WI38 (cell line): Measurements from ENCODE around the gene PLEK2.

ENCODE experiments used
- H3K4me3 ChIP-seq: 2 replicates; pipeline ENCODE4 v1.5.1; 2011; ENCODE audit warnings: low read depth, mild to moderate bottlenecking, control low read depth, low read length
- TF ChIP-seq, protein P1 (sequence below): IDR thresholded peaks from 2 replicates; pipeline ENCODE4 v1.5.1; 2012; ENCODE audit warnings: low read depth, mild to moderate bottlenecking, control low read depth, low read length

Gene PLEK2

DNA sequence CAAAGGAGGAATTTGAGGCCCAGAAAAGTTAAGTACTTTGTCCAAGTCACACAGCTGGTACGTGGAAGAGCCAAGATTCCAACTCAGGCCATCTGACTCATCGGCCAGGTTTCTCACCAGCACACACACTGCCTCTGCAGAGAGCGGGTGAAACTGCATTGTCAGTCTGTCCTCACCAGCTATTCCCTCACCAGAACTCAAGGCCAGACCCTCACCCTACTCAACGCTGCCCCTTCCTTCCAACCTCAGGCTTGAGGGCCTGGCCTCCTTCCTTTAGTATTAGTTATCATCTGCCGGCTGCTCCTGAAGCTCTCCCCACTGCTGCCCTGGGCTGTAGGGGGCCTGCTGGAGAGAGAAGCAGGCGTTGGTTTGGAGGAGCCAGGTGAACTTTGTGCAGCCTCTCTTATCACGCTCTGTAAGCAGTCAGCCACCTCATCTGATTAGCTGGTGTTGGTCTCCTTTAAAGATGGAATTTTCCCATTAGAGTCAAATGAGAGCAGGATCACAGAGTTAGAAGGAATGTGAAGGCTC, 16.6 kb upstream of the PLEK2 start:
- TF ChIP-seq, protein P1, sequence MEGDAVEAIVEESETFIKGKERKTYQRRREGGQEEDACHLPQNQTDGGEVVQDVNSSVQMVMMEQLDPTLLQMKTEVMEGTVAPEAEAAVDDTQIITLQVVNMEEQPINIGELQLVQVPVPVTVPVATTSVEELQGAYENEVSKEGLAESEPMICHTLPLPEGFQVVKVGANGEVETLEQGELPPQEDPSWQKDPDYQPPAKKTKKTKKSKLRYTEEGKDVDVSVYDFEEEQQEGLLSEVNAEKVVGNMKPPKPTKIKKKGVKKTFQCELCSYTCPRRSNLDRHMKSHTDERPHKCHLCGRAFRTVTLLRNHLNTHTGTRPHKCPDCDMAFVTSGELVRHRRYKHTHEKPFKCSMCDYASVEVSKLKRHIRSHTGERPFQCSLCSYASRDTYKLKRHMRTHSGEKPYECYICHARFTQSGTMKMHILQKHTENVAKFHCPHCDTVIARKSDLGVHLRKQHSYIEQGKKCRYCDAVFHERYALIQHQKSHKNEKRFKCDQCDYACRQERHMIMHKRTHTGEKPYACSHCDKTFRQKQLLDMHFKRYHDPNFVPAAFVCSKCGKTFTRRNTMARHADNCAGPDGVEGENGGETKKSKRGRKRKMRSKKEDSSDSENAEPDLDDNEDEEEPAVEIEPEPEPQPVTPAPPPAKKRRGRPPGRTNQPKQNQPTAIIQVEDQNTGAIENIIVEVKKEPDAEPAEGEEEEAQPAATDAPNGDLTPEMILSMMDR = no peak

DNA sequence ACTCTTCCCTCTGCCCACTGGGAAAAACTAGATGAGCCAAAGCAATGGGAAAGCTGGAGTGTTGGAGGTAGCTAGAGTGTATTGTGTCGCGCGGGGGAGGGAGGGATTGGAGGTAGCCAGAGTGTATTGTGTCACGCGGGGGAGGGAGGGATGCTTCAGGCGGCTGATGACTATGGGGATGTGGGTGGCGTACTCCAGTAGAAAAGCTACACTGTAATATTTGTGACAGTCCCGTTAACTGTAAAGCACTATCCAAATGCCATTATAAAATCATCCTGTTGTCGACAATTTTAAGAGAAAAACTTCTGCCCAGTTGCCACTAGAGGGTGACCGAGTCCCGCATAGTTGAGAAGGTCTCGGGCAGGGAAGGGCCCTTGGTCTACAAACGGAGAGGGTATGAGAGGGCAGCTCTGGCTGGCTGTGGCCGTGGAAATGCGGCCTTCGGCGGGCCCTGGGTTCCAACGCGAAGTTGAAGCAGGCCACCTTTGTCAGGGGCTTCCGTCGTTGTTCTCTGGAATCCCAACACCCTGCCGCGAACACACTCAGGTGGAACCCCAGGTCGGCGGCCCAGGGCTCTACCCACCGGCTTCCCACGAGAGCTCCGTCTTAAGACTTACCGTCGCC, 15.1 kb upstream of the PLEK2 start:
- H3K4me3 ChIP-seq = no peak overlapping the region
- TF ChIP-seq, protein P1 = peak; percentile 79

More for the DNA sequence above, 16.6 kb upstream of the PLEK2 start:
- H3K4me3 ChIP-seq = no peak overlapping the region

DNA sequence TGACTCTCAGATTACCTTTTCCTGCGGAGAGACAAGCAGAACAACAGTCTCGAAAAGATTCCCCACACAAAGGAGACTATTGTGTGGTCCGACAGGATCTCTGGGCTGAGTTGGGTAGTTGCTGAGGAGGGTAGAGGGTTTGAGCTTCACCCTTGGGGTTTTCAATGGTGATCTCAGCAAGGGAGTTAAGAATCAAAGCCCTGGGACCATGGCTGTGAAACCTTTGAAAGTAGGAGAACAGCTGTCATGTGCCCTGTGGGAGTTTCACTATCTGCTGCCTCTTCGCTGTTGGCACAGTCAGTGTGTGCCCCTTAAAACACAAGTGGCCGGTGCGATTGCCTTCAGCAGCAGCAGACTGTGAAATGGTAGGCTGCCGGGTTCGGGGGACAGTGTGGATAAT, 14.2 kb upstream of the PLEK2 start:
- no peak overlapping the region for H3K4me3 ChIP-seq
- TF ChIP-seq, protein P1 = no peak

DNA sequence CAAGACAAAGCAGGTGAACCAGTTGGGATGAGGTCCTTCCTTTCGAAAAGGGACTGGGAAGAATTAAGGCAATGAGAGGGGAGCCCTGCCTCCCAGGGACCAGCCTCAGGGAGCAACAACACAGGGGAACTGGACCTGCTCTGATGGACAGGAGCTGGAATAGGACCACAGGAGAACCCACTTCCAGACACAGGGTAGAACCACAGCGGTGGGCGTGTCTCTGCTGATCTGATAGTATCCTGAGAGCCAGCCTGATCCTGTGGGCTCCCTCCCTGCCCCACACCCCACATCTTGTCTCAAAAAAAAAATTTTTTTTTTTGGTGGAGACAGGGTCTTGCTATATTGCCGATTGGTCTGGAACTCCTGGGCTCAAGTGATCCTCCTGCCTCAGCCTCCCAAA, 13.6 kb upstream of the PLEK2 start:
- TF ChIP-seq, protein P1 = no peak

DNA sequence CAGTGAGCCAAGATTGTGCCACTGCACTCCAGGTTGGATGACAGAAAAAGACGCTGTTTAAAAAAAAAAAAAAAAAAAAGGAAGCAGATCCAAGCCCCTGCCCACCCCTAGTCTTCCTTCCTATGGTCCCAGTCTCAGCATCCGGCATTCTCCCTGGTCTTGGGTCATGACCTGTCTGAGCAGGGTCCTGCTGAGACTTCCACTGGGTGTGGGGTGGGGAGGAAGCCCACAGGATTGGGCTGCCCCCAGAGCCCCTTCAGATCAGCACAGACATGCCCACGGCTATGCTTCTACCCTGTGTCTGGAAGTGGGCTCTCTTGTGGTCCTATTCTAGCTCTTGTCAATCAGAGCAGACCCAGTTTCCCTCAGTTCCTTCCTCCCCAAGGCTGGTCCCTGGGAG, 12.6 kb upstream of the PLEK2 start:
- TF ChIP-seq, protein P1 = no peak
- no peak overlapping the region for H3K4me3 ChIP-seq

More for the DNA sequence above, 13.6 kb upstream of the PLEK2 start:
- H3K4me3 ChIP-seq = no peak overlapping the region

DNA sequence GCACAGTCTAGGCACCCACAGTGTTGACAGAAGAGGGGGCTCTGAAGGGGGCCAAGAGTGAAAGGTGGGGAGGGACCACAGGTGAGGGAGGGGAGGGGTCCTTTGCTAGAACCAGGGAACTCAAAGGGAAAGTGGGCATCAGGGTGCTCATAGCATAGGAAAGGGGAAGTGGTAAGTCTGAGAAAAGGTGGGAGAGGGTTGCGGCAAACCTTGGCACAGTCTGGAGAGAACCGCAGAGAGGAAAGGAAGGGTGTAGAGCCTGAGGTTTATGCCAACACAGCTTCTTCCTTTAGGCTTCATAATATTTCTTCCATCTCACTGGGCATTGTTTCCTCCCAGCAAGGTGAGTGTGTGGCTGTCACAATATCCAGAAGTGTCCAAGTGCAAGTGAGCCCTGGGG, 11.5 kb upstream of the PLEK2 start:
- TF ChIP-seq, protein P1 = no peak
- no peak overlapping the region for H3K4me3 ChIP-seq

DNA sequence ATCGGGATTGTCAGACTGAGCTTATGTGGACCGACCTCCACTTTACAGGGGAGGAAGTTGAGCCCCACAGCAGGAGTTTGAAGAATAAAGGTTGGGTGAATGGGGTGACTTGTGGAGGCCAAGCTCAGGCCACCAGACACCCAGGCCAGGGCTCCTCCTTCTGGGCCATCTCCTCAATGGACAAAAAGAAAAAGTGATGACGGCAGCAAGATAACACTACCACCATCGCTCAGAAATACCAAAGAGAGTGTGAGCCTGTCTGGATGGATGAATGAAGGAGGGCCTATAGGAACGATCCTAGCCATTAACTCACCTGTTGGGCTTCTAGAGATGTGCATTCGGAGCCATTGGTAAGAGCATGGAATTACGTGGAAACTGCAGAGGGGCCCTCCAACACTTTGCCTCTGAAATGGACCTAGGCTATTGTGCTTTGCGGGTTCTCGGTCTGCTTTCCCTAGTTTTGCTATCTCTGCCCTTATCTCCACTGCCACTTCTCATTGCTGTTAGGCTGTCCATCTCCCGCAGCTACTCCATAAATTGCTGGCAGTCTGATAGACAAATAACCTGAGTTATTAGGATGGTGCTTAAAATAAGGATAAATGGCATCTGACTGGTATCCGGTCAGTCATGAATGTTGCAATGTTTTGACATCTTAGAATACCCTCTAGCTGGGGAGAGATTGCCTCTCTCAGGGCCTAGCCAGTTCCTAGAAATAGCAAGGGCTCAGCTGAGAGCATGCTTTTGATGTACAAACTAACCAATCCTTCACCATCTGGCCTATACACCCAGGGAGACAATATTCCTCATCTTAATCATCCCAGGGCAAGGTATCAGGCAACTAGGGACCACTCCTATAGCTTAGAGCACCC, 9.6 kb upstream of the PLEK2 start:
- H3K4me3 ChIP-seq = no peak overlapping the region
- TF ChIP-seq, protein P1 = no peak
